ENCODE measurements around the gene P2RX2.

Gene P2RX2

GRCh38 chr12:132659146-132659545 lies 40.6 kb downstream of the P2RX2 start:
- no peak for TF ChIP-seq CTCF (conservative IDR thresholded peaks at IDR 0.05; ENCODE audit: low read depth, low read length)
- DNase-seq (ENCODE audit: low read depth): no peak
- no peak overlapping the region for H3K4me3 ChIP-seq (ENCODE audit: low read length)

- no peak for DNase-seq (ENCODE audit: low read depth)
- no peak for TF ChIP-seq CTCF (conservative IDR thresholded peaks at IDR 0.05; ENCODE audit: low read depth, low read length)
- H3K4me3 ChIP-seq (ENCODE audit: low read length): no peak overlapping the region
These were observed 41.5 kb downstream of the P2RX2 start for GRCh38 chr12:132660052-132660451.

- TF ChIP-seq CTCF (conservative IDR thresholded peaks at IDR 0.05; ENCODE audit: low read depth, low read length): no peak
- no peak overlapping the region for H3K4me3 ChIP-seq (ENCODE audit: low read length)
- DNase-seq (ENCODE audit: low read depth): no peak
These were observed 42.4 kb downstream of the P2RX2 start for GRCh38 chr12:132660996-132661395.

- no peak for DNase-seq (ENCODE audit: low read depth)
- no peak for TF ChIP-seq CTCF (conservative IDR thresholded peaks at IDR 0.05; ENCODE audit: low read depth, low read length)
- H3K4me3 ChIP-seq (ENCODE audit: low read length): no peak overlapping the region
These were observed 43.4 kb downstream of the P2RX2 start for GRCh38 chr12:132661972-132662371.

GRCh38 chr12:132662901-132663755 lies 44.6 kb downstream of the P2RX2 start:
- no peak for TF ChIP-seq CTCF (conservative IDR thresholded peaks at IDR 0.05; ENCODE audit: low read depth, low read length)
- H3K4me3 ChIP-seq (ENCODE audit: low read length): no peak overlapping the region
- DNase-seq (ENCODE audit: low read depth): no peak

GRCh38 chr12:132664206-132665148 lies 45.9 kb downstream of the P2RX2 start:
- DNase-seq (ENCODE audit: low read depth): no peak
- no peak for TF ChIP-seq CTCF (conservative IDR thresholded peaks at IDR 0.05; ENCODE audit: low read depth, low read length)
- H3K4me3 ChIP-seq (ENCODE audit: low read length): no peak overlapping the region
